GM21515 (cell line): Measurements from ENCODE around the gene TMPRSS2.
"Not testable (repeated sequence)": the region's sequence is repeated elsewhere in the genome, so short reads cannot be mapped to it uniquely, and the experiment has no call there.

Experiments used
- ATAC-seq: cut with Tn5 transposase; IDR thresholded peaks from one replicate; pipeline ENCODE4 v1.9.1; 2021; ENCODE audit not compliant: unreplicated experiment

TMPRSS2 gene

DNA sequence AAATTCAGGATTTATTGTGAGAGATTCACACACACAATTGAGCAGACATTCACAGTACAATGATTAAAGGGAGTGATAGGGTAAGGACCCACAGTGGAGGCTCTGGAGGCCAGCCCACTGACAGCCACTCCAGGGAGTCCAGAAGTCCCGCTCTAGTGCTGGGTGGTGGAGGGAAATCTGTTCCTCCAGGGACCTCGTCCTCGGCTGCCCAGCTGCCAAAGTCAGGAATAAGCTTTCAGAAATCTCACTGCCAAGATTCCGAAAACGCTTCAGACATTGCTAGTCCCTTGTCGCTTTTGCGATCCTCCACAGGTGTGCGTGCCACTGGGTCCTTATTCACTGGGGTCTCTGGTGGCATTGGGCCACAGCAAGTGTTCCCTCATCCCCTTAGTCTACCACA lies 79.6 kb downstream of the TMPRSS2 start:
- no peak for ATAC-seq

DNA sequence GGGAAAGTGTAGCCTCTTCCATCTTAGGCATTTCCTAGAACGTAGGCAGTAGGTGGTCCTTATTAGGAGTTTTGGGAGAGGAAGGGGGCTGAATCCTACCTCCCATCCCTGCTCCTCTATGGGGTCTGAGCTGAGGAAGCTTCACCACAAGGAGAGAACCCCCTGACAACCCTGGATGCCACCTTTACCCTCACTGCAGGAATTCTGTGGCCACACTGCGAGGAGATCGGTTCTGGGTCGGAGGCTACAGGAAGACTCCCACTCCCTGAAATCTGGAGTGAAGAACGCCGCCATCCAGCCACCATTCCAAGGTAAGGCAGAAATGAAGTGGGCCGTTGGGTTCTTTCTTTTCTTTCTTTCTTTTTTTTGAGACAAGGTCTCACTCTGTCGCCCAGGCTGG lies 80.4 kb downstream of the TMPRSS2 start:
- ATAC-seq, result no peak

DNA sequence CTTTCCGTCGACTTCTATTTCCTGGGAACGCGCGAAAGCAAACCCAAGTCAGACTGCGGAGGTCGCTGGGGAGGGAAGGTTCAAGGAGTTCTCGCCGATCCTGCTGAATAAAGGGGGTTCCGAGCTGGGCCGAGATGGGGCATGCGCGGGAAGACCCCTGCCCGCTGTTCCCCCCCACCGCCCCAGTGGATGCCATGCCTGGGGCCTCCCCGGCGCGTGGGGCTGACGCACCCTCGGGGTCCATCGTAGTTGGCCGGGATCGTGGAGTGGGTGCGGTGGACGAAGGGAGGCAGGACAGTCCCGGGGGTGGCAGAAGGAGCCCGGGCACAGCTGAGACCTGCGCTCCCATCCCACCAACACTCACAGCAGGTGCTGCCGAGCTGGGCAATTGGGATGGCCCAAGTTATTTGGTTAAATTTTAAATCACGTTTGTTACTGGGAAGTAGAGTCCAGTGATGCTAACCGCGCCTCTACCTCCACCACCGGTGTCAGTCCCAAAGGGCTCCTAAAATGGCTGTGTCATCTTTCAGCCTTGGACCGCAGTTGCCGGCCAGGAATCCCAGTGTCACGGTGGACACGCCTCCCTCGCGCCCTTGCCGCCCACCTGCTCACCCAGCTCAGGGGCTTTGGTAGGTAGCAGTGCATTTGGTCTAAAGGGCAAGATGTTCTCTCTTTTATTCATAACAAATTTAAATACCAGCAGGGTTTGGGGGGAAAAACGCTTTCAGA lies 81.1 kb downstream of the TMPRSS2 start:
- peak; percentile 6 for ATAC-seq

DNA sequence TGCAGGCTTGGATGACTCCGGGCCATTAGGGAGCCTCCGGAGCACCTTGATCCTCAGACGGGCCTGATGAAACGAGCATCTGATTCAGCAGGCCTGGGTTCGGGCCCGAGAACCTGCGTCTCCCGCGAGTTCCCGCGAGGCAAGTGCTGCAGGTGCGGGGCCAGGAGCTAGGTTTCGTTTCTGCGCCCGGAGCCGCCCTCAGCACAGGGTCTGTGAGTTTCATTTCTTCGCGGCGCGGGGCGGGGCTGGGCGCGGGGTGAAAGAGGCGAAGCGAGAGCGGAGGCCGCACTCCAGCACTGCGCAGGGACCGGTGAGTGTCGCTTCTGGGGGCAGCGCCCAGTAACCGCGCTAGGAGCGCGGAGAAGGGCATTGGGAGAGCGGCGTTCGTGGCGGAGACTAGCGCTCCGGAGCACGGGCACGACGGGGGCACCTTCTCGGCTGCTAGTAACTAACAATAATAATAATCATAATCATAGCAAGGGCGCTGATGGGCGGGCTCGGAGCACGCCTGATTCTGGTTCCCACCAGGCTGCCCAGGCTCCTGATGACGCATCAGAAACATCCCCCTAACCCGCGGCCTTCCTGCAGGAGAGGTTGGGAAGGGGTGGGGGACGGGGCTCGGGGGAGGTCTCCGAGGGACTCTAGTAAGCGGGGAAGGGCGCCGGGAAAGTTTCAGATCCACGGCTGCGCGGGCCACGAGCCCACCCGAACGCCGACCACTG lies 81.8 kb downstream of the TMPRSS2 start, which contains the start of gene MX1:
Gene MX1, plus strand, starts transcription at position 286 of the 722 bp plus-strand sequence. CDS start 5,832 bp downstream, outside the sequence.
- peak; percentile 86 for ATAC-seq

DNA sequence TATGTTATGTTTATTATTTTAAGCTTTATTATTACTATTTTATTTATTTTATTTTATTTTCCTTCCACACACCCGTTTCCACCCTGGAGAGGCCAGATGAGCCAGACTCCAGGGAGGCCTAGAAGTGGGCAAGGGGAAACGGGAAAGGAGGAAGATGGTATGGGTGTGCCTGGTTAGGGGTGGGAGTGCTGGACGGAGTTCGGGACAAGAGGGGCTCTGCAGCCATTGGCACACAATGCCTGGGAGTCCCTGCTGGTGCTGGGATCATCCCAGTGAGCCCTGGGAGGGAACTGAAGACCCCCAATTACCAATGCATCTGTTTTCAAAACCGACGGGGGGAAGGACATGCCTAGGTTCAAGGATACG lies 82.4 kb downstream of the TMPRSS2 start:
- no peak for ATAC-seq

DNA sequence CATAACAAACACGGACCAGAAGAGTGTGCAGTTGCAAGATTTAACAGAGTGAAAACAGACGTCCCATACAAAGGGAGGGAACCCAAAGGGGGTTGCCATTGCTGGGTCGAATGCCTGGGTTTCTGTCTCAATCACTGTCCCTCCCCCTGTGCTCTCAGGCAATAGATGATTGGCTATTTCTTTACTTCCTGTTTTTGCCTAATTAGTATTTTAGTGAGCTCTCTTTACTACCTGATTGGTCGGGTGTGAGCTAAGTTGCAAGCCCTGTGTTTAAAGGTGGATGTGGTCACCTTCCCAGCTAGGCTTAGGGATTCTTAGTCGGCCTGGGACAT lies 84.7 kb downstream of the TMPRSS2 start:
- not testable (repeated sequence) for ATAC-seq

DNA sequence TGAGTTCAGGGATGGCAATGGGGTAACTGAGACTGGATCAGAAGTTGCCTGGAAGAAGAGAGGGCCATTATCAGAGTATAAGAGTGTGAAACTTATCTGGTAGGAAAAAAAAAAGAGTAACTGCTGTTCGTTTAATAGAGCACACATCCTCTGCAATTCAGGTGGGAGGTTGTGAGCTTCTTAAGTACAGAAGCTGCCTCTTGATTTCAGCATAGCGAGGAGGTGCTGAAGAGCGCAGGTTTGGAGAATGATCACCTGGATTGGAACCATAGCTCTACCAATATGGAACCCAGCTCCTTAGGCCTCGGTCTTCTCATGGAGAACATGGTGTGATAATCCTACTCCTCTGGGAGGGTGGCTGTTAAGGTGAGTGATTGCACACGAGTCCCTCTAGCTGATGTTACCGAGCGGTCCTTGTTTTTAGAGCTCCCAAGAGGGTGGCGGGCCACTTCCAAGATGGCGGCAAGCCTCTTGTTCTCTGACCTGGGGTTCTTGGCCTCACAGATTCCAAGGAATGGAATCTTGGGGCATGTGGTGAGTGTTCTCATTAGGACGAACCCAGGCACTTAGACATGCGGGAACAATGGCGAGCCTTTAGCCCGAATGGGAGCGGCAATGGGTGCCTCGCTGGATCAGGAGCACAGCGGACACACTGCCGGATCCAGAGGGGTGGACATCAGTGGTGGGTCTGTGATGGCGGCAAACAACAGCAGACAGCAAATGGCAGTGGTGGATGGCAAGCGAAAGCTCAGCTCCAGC lies 85.2 kb downstream of the TMPRSS2 start:
- no peak for ATAC-seq

DNA sequence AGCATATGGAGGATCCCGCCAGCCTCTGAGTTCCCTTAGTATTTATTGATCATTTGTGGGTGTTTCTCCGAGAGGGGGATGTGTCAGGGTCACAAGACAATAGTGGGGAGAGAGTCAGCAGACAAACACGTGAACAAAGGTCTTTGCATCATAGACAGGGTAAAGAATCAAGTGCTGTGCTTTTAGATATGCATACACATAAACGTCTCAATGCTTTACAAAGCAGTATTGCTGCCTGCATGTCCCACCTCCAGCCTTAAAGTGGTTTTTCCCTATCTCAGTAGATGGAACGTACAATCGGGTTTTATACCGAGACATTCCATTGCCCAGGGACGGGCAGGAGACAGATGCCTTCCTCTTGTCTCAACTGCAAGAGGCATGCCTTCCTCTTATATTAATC lies 87.0 kb downstream of the TMPRSS2 start:
- ATAC-seq, result not testable (repeated sequence)

DNA sequence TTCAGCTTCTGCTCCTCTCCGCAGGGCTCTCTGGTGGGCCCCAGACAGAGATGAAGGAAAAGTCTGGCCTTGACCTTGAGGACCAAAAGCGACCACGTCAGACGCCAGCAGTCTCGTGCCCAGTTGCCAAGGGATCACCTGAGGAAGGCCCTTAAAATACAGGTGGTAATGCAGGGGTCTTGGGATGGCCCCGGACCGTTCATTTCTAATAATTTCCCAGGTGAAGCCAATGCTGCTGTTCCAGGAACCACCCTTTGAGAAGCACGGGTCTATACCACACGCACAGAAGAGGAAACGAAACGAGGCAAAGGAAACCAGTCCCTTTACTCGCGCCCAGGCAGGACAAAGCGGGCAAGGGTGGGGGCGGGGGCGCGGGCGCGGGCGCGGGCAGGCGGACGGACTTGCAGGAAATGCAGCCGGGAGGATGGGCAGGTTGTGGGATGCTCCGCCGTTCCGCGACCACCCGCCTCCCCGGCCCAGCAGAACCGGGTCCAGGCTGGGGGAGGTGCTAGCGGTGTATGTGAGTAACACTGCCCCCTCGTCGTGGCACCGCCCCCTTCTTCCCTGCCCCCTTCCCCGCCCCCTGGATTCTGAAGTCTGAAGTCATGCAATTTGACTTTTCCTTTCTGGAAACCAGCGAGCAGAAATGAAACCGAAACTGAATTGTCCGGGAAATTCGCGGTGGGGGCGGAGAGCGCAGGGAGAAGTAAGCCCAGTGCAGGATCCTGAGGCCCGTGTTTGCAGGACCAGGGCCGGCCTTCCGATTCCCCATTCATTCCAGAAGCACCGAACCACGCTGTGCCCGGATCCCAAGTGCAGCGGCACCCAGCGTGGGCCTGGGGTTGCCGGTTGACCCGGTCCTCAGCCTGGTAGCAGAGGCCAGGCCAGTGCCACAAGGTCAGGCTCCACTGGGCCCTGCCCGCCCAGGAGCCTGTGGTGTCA lies 87.8 kb downstream of the TMPRSS2 start:
- ATAC-seq, result no peak

DNA sequence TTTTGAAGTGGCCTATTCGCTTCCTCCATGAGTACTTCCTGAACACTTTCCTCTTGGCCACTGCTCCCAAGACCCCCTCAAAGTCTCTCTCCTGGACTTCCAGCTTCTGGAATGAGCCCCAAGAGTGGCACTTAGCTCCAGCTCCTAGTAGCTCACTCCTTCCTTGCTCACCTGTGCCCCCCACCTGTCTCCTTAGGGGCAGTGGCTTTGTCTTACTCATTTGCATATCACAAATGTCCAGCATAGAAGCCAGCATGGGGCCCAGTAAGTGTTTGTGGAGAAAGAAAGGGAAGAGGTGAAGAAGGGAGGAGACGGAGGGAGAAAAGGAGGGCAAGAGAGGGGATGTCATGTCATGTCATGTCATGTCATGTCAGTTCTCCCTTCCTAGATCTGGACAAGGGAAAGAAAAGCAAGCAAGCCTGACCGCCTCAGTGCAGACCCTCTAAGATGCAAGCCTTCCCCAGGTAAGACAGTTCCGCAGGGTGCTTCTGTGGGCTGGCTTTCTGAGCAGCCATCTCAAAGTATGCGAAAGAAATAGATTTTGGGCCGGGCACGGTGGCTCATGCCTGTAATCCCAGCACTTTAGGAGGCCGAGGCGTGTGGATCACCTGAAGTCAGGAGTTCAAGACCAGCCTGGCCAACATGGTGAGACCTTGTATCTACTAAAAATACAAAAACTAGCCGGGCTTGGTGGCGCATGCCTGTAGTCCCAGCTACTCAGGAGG lies 88.8 kb downstream of the TMPRSS2 start:
- ATAC-seq, result no peak

DNA sequence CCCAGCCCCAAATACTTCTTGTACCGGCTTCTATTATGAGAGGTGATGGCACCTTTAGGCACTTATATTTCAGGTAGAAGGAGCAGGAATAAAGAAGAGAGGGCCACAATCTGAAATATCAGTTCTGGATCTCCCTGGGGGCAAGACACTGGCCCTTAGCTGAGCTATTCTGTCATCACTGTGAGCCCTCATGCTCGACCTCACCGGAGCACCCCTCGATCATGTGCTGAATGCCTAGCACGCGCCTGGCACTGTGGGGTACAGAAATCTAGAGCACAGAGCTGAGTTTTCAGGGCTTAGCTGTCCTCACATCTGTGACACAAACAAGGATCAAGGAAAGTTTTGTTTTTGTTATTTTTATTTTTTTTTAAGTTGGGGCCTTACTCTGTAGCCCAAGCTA lies 89.6 kb downstream of the TMPRSS2 start:
- ATAC-seq, result no peak

DNA sequence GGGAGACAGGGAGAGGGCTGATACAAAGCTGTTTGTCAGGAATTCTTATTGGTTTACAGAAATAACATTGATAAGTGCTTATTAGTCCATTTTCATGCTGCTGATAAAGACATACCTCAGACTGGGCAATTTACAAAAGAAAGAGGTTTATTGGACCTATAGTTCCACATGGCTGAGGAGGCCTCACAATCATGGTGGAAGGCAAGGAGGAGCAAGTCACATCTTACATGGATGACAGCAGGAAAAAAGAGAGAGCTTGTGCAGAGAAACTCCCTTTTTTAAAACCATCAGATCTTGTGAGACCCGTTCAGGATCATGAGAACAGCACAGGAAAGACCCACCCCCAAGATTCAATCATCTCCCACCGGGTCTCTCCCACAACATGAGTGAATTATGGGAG lies 90.5 kb downstream of the TMPRSS2 start:
- not testable (repeated sequence) for ATAC-seq
